ENCODE results near the gene CAPZB.

Gene CAPZB

DNA sequence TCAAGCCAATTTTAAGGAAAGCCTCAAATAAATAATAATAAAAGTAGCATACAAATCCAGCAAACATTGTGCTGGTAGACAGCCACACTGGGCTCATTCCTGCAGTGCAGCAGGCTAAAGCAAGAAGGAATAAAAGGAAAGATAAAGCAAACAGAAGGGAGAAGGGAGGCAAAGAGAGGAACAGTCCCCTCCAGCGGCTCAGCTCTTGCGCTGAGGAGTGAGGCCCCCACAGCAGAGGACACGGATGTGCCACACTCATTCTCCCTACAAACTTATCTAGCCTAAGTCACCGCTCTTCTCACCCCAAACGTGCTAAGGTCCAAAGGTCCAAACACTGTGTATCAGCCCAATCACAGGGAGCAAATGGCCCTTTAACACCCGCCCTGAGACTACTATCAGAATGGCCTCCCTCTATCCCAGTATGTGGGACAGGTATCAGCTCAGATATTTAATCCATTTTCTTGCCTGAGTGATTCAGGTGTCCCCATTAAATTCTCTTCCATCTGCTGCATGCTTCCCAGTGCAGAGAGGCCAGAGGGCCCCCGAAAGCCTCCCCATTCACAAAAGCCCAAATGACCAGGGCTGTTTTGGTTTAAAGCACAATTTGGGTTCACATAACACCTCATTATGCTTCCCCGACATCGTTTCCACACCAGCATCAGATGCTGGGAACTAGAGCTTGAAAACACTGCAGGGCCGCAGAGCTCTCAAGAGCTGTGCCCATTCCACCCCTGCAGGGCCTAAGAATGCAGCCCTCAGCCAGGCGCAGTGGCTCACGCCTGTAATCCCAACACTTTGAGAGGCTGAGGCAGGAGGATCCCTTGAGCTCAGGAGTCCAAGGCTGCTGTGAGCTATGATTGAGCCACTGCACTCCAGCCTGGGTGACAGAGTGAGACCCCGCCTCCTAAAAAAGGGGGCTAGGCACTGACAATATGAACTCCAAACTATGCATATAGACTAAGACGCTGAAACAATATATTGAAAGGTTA, 17.8 kb downstream of the CAPZB start:
- DNase-seq = no peak

DNA sequence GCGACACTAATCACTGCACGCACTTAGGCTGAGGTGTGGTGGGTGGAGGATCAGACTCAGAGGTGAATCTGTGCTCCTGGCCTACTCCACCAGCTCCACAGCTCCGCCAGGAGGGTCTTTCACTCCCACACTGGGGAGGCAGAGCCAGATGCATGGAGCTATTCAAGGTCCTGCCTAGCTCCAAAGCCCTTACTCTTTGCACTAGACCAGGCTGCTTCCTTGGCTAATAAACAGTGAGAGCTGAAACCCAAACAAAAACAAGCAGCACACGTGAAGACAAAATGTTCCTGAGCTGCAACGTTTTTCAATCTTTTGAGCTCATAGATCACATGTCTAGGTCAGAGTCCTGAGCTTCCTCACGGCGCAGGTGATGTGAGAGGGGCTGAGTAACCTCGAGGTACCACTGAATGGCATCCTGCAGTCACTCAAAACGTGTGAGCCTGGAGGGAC, 19.2 kb downstream of the CAPZB start:
- no peak for DNase-seq

DNA sequence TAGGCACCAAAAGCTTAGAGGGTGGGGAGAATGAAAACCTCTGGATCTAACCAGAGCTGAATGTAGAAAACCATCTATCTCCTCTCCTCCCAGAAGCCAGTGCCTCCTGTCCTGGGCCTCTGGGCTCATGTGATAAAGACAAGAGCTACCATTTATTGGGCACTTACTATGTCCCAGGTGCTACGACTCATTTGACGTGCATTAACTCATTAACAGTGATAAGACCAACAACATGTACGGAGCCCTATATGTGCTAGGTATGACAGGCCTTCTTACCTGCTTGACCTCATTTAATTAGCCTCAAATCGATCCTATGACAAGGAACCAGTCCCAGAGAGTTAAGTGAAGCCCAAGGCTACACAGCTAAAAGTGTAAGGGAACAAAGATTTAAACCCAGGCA, 19.7 kb downstream of the CAPZB start:
- no peak for DNase-seq

DNA sequence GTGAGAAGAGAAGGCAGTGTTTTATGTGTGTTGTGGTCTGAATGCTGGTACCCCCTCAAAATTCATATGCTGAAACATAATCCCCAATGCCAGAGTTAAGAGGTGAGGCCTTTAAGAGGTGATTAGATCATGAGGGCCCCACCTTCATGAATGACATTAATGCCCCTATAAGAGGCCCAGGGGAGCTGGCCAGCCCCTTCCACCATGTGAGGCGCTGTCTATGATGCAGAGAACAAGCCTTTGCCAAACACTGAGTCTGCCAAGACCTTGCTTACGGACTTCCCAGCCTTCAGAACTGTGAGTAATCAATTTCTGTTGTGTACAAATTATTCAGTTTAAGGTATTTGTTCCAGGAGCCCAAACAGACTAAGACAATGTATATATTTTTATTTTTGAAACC, 20.2 kb downstream of the CAPZB start:
- DNase-seq = no peak

DNA sequence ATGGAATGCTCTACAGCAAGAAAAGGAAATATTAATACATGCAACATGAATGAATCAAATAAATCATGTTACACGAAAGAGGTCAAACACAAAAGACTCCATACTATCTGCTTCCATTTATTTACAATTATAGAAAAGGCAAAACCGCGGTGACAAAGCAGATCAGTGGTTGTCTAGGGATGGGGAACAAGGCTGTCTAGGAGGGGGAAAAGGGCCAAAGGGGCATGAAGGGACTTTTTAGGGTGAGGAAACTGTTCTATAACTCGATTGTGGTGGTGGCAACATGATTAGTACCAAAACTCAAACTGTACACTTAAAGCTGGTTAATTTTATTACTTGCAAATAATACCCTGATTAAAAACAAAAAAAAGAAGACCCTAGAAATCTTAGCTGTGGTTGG, 20.6 kb downstream of the CAPZB start:
- DNase-seq = no peak

DNA sequence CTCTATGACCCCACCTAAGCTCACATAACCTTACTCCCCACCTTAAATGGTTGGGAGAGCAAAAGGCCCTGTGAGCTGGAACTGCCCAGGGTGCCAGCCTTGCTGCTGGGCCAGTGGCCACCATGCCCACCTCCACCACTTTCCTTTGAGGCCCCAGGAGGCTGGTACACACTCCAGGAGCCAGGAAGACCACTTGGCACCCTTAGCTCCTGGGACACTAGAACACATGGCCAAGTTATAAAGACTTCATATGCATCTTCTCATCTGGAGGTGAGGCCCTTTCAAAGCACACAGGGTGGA, 21.9 kb downstream of the CAPZB start:
- DNase-seq = no peak

DNA sequence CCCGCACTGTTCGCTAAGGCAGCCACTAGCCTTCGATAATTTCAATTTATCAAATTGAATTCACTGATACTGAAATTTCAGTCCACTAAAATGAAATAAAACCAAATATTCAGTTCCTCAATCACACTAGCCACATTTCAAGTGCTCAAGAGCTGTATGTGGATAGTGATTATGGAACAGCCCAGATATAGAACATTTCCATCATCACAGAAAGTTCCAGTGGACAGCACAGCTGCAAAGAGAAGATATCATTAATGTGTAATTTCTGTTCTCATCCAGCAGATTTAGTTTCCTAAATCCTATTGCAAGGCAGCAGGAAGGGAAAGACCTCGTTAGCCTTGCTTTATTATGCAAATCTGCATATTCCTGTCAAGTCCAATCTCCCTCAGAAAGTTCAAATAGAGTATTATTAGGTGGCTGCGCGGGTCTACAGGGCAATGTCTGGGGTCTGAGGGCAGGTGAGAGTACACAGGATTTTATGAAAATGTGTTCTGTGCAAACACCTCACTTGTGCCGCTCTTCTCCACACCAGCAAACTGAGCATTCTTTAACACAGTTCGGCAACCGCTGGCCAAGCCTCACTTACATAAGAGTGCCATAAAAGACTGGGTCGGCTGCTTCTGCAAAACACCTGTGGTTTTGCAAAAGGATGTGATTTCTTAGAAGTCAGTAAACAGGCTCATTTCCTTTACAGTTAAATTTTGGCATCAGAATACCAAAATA, 22.4 kb downstream of the CAPZB start:
- no peak for DNase-seq

DNA sequence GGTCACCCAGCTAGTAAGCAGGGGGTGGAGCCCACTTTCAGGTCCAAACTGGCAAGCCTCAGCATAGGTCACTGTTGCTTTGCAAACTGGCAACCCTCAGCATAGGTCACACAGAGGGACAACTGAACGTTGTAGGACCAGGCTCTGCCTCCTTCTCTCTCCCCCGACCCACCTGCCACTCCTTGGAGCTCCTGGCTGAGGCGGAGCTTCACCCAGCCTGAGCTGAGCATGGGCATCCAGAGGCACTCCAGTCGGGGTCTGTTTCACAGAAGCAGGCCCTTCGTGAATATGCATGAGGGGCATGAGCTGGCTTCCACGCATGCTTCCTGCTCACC, 24.2 kb downstream of the CAPZB start:
- peak; percentile 52 for DNase-seq

DNA sequence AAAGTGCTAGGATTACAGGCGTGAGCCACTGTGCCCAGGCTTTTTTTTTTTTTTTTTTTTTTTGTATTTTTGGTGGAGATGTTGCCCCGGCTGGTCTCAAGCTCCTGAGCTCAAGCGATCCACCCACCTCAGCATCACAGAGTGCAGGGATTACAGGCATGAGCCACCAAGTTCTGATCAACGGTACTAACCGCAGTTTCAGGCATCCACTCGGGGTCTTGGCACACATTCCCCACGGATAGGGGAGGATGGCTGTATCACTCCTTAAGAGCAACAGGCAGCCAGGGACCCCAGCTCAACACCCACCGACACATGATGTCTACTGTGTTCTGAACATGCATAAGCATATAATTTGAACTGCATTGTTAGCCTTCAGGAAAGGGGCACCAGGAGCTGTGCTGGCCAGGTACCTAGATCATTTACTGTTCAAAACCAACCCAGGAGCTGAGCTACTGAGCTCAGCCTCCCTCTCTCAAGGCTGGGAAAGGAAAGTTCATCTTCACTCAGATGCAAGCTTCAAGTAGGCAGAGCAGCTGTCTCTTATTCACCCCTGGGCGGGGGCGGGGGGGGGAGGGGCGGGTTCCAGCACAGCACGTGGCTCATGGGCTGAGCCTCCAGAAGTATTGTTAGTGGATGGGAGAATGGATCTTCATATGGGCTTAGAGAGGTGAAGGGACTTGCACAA, 24.7 kb downstream of the CAPZB start:
- DNase-seq = peak; percentile 52

DNA sequence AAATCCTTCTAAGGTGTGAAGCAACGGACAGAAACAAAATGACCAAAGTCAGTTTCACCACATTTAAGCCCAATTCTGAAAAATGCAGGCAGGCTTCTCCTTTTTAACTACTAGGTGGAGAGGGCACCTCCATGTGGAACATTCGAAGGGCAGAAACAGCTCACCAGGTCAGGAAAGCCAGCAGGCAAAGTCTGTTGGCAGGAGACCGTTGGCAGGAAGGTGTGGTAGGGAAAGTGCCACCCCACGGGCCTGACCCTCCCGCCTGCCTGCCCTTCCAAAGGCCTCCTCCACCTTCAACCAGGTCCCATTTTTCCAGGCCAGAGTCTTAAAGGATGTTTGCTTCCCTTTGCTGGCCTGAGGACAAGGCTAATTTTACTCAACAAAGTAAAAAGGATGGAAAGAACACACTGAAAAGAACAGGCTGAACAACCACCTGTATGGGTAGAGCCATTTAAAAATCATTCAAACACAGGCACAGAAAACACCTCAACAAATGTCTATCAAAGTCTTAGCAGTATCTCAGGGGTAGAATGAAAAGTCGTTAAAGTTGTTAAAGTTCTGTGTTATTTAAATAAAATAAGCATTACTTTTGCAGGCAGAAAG, 26.4 kb downstream of the CAPZB start:
- no peak for DNase-seq

DNA sequence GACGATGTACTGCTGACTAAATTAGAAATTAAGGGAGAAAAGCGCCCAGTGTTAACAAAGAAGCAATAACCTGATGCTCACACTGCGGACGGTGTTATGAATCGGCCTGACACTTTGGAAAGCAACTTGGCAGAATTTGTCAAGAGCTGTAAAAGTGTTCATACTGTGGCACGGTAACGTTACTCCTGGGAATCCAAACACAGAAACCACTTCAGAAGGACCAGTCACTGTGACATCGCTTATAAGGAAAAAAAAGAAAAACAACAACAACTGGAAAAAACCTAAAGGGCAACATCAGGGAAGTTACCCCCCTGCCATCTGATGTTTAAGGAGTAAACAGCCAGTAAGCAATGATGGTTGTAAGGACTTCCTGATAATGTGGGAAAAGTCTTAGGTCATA, 27.7 kb downstream of the CAPZB start:
- DNase-seq = no peak

DNA sequence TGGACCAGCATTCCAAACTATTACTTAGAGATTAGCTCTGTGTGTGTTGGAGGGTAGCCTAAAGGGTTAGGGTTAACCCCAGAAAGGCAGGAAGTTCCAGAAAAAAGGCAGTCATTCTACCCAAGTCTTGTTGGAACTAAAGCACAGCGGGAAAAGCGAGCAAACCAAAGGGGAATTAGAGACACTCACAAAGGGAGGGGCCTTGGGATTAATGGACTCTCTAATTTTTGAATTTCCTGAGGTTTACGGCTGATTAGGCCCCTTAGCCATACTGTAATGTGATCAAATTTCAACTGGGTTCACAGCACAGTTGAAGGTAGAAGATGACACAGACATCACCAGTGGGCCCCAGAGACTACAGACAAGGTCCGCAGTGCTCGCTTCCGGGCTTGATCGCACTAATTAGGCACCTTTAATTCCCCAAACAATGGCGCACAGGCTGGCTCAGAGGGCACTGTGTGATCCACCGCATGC, 28.3 kb downstream of the CAPZB start:
- peak; percentile 66 for DNase-seq

DNA sequence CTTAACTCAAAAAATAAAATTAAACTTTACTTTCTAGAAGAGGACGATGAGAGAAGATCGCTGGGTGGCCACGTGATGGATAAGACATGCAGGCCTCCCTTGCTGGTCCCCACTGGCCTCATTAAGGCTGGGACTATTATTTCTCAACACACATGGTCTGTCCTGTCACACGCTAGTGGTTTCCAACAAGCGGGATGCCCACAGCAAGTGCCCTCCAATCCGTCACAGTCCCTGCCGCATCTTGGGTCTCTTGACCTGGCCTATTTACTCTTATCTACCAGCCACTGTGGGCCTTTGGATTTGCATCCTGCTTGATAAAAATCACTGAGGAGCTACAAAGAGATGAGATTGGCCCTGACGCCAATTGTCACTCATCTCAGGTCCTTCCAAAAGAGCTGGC, 30.0 kb downstream of the CAPZB start:
- DNase-seq = no peak

DNA sequence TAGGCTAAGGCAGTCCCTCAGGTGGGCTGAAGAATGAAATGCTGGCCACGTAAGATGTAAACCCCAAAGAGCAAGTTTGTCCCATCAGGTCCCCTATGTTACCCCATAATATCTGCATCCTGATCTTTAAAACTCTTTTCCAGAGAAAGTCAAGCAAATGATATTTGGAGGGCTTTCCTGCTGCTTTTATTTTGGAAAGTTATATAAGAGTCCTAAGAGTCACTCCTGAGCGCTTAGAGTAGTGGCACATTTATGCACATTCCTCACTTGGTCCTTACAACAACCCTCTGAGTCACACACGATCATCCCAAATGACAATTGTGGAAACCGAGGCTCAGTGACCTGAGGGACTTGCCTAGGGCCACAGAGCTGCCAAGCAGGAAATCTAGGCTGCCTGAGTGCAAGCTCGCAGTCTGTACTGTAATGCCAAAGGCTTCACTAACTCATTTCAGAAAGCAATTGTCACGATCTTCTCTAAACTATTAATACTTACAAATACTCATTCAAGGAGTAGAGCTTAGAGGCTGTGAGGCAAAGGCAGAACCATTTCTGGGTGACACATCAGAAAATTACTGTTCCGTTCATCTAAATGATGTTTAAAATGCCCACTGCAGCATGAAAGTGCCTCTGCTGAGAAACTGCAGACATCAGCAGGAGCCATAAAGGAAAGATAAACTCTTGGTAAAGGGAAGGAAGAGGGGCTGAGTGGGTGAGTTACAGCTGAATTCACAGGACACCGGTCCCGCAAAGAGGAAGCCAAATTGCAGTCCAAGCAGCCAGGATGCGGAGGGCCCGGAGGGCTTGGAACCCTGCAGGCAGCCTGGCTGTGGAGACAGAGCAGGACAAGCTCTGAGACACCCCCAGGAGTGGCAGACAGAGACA, 30.8 kb downstream of the CAPZB start:
- DNase-seq = no peak

DNA sequence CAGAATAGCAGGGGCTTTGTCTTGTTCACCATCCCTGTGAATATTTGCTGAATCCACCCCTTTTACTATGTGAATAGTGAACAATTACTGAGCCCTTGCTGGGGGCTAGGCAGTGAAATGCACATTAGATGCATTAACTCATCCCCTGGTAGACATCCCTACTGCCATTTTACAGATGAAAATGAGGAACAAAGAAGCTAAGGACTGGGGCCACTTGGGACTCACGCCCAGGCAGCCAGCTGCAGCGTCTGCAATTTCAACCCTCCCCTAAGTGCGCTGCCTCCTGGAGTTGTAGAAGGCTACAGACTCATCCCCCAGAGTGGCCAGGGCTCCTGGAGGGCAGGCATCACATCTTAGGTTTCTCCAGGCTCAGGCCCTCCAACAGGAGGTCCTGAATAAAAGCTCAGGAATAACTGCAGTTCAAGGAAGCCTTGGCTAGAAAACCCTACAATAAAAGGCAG, 31.6 kb downstream of the CAPZB start:
- DNase-seq = no peak

DNA sequence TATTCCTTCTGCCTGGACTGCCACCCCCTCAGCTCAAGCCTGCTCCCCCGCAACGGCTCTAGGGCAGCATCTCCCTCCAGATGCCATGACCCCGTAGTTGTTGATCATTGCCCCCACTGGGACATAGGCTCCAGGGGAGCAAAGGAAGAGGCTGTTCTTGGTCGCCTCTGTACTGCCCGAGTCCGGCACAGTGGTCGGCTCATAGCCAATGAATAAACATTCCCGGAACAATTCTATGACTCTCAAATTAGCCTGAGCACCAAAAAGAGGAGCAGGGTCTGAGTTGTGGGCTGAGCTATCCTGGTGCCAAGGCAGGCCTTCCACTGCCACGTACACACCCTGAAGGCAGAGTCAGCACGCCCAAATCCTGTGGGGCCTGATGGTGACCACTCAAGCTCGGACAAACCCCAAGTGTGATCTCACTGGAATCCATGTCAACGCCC, 33.1 kb downstream of the CAPZB start:
- DNase-seq = no peak

DNA sequence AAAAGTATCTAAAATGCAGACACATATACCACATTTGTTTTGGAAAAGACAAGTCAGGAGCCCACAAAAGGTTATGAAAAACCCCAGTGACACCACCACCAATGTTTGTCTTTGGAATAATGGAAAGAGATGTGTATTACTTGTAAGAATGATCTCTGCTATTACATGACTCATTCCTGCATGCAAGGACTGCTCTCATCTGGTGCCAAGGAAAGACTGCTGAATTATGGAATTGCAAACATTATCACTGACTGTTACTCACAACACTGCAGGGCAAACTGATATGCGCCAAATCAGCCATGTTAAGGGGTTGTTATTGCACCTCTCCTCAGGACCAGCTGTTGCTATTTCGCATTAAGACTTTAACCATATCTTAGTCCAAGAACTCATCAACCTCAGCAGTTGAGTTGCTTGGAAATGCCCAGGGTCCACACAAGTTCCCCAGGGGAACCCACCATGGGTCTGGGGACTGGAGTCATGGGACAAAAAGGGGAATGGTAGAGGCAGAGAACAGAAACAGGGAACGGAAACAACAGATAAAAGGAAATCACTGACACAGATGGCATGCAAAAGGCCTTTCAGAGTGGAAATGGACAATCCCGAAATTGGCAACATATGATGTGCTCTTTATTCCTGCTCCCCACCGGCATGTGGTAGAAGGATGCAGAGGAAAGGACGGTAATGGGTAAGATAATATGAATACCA, 34.4 kb downstream of the CAPZB start:
- no peak for DNase-seq

DNA sequence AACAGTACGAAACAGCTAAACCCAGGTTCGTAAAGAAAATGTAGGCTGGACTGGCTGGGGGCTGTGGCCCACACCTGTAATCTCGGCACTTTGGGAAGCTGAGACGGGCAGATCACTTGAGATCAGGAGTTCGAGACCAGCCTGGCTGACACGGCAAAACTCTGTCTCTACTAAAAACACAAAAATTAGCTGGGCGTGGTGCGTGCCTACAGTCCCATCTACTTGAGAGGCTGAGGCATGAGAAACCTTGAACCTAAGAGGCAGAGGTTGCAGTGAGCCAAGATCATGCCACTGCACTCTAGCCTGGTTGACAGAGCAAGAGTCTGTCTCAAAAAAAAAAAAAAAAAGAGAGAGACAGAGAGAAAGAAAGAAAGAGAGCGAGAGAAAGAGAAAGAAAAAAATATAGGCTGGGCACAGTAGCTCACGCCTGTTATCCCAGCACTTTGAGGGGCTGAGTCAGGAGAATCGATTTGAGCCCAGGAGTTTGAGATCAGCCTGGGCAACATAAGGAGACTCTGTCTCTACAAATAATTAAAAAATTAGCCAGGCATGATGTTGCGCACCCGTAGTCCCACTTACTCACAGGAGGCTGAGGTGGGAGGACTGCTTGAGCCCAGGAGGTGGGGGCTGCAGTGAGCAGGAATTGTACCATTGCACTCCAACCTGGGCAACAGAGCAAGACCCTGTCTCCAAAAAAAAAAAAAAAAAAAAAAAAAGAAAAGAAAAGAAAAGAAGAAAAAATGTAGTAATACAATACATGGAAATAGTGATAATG, 35.7 kb downstream of the CAPZB start:
- DNase-seq = no peak

DNA sequence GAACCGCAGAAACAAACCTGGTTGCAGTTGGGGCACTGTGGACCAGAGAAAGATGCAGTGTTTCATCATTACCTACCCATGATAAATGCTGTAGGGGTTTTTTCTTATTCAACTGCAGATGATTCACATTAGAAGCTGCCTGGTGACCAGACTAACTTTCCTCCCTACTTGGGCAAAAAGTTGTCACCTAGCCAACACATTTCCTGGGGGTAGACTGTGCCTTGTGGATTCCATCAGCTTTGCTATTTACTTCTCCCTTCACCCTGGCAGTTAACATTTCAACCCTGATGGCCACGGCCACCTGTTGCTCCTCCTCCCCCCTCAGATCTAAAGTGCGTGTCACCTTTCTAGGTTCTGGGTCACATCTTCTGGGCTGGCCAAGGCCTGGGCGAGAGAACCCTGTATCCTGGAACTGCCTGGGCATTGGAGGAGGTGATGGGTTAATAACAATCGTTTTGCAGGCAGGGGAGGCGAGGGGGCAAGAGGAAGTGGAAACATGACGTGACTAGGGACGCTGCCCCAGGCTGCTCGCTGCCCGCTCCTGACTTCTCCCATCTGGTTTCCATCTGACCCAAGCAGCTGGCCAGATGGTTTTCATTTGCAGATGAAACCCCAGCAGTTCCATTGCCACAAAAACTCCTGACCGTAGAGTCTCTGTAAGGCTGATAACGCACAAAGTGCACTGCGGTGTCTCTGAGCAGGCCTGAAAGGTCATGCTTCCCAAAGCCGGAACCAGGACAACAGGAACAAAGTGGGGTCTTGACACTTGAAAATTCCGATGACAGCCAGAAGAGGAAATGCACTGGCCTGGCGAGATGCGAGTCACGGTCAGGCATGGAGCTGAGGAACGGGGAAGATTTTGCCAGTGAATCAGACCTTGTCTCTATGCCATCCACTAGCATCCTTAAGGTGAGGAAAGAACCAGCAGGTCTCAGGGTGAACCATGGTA, 36.6 kb downstream of the CAPZB start:
- peak; percentile 33 for DNase-seq

Measured in NCI-H524 treated with DMSO at 0.1 percent for 48 hours (cell line).